Limb (tissue), 2 donors: ENCODE measurements around the gene ABCA13.
"Not testable (repeated sequence)": the region's sequence is repeated elsewhere in the genome, so short reads cannot be mapped to it uniquely, and the experiment has no call there.

Experiments used
- DNase-seq, 2 donors: peaks; one replicate each; pipeline ENCODE4 v3.0.0-alpha.2; 2016; ENCODE audit errors: extremely low spot score in 2 of 2

Gene ABCA13

DNA sequence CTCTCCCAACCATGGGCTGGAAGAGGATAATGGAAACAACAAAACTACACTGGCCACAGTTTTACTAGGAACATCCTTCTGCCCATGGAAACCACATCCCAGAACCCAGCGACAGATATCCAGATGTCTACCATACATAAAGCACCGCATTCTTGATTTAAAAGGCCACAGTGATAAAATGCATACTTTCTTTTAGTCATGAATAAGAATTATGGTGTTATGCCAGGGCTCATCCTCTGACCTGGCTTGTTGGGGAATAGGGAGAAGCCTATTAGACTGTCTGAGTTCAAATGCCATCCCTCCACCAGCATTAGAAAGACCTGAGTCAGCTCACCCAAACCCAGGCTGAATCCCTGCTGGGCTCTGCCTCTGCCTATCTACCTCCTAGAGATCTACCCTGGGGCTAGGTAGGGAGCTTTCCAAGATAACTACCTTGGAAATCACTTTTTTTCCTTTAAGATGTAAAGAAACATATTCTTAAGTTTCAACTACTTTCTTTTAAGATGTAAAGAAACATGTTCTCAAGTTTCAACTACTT lies 5.2 kb downstream of the ABCA13 start:
- DNase-seq = no peak

DNA sequence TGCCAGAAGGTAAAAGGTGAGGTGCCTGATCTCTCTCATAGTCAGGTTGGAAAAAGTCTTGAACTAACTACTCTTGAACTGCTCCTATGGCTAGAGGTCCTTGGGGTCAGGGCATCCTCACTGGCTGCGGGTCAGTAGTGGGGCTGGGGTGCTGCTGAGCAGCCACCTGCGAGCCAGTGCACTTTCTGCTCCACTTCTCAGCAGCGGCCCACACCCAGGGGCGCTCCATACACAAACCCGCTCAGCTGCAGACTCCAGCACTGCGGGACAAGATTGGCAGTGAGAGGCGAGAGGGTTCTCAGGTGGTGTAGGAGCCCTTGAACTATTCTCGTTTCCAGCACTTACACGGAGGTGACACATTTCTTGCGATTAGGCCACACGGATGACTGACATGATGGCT lies 6.0 kb downstream of the ABCA13 start:
- no peak for DNase-seq

DNA sequence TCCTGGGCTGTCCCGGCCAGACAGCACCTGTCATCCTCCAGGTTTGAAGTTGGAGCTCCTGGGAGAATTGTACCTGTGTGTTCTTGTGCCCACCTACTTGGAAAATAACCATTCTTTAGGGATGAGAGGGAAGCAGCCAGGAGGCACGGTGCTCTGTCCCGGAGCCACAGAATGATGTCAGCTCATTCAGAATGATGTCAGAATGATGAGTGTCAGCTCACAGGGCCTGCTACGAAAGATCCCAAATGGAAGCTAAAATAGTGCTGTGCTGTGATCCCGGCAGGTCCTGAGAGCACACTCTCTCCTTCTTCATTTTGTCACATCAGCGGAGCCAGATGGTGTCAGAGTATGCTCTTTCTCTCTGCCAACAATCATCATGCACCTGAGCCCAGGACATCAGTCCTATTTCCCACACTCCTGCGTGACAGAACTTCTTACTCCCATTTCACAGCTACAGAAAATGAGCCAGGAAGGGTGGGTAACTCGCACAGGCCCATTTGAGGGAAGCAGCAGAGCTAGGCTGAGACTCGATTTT lies 8.3 kb downstream of the ABCA13 start:
- no peak for DNase-seq

DNA sequence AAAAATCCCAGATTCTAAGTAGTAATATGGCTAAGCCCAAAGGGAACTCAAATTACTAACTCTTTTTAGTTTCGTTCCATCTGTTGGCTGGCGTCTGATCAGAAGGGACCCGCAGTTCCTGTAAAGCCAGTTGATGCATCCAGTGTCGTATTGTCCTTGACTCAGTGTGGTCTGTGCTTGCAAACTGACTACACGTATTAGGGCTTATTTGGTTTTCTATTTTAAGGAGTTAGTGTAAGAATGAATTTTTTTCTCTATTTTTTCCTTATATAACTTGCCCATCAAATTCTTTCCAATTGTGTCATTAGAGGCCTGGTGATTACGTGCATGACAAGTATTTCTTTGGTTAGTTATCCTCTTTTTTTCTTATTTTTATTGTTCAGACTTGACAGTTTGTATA lies 9.7 kb downstream of the ABCA13 start:
- no peak for DNase-seq

DNA sequence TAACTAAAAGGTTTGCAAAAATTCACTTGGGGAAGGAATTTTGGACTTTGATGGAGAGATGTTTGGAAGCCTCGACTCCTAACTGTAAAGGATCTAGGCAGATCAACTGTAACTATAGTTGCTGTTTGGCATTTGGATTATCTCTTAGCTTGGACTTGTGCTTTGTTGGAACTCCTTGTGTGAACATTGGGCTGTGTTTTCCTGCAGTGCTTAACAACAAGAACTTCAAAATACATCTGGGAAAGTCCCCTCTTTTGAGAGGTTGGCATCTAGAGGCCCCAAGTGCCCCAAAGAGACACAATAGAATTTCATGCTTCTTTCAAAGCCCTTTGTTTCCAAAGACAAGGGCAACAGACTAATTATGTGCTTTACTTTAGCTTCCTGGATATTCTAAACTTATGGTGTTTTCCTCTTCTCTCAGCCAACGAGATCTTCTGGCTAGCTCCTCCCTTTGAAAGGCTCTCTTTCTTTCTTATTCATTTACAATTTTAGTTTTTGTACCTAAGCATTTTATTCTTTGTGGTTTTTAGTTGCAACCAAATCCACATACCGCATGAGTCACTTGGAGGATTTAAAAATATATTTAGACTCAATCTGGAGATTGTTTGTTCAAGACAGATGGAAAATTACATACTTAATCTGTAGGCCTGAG lies 11.6 kb downstream of the ABCA13 start:
- no peak for DNase-seq

DNA sequence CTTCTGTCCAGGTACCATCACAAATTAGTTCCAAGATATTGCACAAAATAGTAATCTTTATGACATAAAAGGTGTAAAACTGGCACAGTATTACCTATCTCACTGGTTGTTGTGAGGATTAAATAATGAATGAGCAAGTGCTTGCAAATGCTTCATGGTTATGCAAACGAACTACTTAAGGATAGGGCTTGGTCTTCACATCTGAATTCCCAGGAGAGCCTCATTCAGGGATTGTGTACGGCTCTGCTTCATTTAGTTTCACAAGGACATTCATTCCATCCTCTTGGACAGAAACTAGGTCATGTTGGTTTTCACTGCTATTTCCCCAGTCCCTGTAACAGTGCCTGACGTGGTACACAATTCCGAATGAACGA lies 12.1 kb downstream of the ABCA13 start:
- no peak for DNase-seq

DNA sequence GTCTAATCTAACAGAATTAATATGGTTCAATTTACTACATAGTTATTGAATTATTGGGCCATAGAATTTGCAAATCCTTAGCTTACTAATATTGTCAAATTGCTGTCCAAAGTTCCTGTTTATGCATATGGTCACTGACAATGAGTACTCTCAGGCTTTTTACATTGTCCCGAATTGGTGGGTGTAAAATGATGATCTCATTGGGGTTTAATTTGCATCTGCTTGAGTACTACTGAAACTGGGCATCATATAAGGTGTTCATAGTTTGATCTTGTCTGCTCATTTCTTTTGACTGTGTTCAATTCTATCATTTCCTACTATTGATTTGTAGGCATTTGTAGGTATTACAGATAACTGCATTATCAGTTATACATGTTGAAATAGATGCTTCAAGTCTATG lies 12.7 kb downstream of the ABCA13 start:
- no peak for DNase-seq

DNA sequence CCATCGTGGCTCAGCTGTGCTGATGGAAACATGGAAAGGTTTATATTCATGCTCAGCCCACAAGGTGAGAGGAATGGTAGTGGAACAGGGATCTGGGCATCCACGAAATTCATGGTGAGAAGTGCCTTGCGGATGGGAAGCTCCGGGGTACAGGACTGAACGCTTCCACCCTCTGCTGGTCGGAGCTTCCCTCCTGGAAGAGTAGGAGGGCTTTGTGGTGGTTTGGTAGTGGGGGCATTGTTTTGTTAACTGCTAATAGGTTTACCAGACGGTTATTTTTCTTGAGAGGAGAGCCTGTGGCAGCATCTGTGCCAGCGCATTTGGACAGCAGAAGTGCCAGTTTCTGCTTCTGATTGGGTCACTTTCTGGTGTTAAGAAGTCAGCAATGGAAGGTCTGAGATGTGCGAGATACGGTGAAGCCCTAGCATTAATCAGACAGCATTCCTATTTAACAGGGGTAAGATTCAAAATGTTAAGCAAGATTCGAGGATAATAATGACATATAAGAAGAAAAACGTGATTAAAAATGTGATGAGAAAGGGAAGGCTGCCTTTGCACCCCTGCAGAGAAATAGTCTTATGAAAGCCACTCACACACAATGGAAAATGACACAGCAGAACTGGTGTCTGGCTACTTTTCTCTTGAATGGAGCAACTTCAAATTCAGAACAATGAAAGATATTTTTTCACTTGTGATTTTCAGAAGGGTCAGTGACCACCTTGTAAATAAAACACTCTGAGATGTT lies 17.7 kb downstream of the ABCA13 start:
- DNase-seq = no peak

DNA sequence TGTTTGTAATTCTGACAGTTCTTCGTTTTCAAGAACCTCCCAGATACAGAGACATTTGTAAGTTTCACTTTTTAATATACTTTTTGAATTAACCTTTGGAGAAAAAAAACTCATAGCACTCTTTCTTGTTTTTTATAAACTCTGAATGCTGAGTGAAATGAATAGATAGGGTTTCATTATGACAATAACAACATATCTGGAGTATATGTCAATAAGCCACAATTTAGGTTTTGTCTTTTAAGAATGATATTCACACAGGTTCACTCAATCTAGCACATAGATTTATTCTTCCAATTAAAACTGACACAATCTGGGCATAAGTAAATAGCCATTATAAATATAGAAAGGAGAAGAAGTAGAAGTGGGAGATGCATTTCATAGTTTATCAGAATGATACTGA lies 21.7 kb downstream of the ABCA13 start:
- DNase-seq = no peak

DNA sequence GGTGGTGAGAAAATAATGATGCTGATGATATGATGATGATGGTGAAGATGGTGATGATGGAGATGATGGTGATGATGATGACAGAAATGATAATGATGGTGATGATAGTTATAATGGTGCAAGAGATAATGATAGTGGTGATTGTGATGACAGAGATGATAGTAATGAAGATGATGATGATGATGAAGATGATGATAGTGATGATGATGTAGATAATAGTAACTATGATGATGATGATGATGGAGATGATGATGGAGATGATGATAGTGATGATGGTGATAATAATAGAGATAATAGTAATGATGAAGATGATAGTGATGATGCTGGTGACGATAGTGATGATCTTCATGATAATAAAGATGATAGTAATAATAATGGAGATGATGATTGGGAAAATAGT lies 22.2 kb downstream of the ABCA13 start:
- no peak for DNase-seq

DNA sequence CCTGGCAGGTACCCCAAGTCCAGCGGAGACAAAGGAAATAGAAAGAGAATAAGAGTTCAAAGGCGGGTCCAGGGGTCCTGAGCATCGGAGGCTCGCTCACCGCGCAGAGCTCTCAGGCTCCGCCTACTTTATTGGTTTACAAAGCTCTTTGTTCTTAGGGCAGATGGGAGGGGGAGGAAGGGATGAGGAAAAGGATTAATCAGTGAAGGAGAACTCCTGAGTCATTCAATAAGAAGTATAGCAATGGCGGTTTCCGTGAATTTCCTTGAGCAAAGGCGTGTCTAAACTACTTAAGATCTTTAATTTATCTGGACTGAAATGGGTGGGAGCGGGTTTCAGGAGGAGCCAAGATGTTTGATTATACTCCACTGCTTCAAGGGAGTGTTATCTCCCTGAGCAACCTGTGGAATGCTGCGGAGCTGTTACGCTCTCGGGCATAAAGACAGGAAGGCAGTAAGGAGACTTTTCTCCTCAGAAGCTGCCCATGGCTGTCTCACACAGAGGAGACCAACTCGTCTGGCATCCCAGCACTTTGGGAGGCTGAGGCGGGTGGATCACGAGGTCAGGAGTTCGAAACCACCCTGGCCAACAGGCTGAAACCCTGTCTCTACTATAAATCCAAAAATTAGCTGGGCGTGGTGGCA lies 29.8 kb downstream of the ABCA13 start:
- not testable (repeated sequence) for DNase-seq

DNA sequence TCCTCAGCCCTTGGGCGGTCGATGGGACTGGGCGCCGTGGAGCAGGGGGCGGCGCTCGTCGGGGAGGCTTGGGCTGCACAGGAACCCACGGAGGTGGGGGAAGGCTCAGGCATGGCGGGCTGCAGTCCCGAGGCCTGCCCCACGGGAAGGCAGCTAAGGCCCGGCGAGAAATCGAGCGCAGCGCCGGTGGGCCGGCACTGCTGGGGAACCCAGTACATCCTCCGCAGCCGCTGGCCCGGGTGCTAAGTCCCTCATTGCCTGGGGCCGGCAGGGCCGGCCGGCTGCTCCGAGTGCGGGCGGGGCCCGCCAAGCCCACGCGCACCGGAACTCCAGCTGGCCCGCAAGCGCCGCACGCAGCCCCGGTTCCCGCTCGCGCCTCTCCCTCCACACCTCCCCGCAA lies 31.7 kb downstream of the ABCA13 start:
- DNase-seq = not testable (repeated sequence)

DNA sequence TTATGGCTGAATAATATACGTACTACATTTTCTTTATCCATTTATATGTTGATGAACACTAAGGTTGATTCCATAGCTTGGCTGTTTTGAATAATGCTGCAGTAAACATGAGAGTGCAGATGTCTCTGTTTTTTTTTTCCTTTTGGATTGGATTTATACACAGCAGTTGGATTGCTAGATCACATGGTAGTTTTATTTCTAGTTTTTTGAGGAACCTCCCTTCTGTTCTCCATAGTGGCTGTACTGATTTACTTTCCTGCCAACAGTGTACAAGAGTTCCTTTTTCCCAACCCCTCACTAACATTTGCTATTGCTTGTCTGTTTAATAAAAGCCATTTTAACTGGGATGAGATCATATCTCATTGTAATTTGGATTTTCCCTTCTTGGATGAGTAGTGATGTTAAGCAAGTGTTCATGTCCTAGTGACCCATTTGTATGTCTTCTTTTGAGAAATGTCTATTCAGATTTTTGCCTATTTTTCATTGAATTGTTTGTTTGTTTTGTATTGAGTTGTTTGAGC lies 36.0 kb downstream of the ABCA13 start:
- no peak for DNase-seq

DNA sequence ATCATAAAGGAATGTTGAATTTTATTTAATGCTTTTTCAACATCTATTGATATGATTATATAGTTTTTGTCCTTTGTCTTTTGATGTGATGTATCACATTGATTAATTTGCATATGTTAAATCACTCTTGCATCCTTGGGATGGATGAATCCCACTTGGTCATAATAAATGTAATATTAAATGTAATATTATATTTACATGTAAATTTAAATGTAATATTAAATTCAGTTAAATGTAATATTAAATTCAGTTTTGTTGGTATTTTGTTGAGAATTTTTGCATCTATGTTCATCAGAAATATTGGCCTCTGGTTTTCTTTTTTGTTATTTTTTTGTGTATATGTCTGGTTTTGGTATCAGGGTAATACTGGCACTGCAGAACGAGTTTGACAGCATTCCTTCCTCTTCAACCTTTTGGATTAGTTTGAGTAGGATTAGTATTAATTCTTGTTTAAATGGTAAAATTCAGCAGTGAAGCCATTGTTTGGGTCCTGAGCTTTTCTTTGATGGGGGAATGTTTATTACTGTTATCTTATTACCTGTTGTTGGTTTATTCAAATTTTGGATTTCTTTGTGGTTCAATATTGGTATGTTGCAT lies 37.8 kb downstream of the ABCA13 start:
- no peak for DNase-seq

DNA sequence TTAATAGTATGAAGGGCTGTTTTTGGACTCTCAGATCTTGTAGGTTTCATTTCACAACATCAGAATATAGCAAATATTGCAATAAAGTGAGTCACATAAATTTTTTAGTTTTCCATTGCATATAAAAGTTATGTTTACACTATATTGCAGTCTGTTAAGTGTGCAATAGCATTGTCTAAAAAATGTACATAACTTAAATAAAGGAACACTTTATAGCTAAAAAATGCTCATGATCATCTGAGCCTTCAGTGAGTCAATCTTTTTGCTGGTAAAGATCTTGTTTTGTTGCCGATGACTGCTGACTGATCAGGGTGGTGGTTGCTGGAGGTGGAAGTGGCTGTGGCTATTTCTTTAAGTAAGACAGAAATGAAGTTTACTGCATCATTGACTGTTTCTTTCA lies 42.0 kb downstream of the ABCA13 start:
- no peak for DNase-seq

DNA sequence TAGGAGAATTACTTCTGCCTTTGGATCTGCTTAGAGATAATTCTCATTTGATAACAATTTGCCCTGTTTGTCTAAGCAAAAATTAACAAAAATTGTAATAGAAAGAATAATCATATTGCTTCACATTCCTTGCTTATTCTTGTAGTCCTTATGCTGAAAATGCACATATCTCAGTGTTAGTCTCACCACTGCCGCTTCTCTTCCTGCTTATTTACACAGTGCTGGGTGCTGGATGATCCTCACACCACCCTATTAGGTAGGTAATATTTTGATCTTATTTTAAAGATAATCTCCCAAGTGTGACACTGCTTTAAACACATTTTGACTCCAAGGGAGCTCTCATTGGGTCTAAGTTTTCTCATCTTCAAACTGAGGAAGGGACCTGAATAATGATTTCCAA lies 46.0 kb downstream of the ABCA13 start:
- no peak for DNase-seq

DNA sequence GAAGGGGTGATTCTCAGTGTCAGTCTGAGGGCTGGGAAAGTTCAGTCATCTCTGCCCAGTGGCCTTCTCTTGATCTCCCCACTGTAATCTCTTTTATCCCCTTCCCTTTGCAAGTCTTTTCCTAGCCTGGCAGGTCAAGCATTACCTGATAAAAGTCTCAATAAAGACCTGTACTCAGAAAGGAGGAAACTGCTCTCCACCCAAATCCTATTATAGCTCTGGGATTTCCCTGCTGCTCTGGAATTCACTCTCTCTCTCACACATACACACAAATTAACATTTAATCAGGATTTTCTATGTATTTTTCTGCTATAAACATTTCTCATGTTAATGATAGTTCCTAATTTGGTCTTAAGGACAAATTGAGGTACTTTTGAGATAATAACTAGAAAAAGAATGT lies 46.5 kb downstream of the ABCA13 start:
- DNase-seq = no peak

DNA sequence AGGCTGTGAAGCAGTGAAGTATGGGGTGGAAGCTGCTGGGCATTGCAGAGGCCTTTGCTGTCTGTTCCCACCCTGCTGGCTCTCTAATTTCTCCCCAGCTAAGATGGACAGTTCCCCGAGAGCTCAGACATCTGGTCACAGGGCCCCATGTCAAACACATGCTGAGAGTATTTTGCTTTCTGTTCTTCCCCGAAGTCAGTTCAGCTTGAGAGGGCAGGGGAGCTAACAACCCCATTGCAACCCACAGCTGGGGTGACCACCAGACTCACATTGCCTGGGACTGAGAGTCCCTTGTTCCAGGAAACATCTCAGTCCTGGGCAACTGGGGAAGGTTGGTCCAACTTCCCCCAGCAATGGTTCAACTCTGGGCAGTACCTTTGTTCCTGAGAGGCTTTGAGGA lies 52.8 kb downstream of the ABCA13 start:
- no peak for DNase-seq

DNA sequence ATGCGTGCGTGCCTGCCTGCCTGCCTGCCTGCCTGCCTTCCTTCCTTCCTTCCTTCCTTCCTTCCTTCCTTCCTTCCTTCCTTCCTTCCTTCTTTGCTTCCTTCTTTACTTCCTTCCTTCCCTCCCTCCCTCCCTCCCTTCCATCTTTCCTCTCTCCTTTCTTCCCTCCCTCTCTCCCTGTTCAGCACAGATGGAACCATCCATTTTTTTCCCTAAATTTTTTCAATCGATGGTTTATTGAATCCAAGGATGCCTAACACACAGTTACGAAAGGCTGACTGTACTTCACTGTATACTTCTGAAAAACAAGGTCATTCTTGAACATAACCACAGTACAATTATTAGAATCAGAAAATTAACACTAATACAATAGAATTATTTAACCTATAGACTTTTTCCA lies 53.8 kb downstream of the ABCA13 start:
- no peak for DNase-seq

DNA sequence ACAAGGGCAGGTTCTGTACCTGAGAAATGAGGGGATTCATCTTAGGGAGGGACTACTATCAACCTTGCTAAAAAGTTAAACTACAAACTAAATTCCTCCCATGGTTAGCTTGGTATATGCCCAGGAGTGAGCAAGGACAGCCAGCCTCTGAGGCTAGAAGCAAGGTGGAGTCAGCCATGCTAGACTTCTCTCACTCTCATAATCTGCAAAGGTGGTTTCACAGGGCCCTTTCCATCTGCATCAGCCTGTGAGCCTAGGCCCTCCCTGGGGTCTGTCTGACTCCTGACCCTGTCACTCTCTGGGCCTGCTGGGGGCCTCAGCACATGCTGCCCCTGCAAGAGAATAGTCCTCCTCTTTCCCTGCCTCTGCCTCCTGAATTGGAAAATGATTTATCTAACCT lies 66.1 kb downstream of the ABCA13 start:
- no peak for DNase-seq

DNA sequence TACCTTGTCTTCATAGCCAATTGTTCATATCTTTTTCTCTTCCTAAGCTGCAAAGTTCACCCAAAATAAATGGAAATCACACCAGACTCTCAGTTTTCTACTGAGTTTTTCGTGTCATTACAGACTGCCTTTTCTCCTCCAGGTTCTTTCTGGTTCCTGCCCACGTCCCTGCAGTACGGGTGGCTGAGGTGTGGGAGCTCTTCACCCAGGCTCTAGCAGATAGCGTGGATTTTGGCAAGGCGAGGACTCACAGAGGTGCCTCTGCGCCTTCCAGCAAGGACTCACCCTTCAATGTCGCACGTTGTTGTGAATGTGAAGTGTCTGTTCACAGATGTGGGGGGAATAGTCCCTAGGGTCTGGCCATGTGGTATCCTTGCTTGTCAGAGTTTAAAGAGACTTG lies 71.6 kb downstream of the ABCA13 start:
- DNase-seq = no peak

DNA sequence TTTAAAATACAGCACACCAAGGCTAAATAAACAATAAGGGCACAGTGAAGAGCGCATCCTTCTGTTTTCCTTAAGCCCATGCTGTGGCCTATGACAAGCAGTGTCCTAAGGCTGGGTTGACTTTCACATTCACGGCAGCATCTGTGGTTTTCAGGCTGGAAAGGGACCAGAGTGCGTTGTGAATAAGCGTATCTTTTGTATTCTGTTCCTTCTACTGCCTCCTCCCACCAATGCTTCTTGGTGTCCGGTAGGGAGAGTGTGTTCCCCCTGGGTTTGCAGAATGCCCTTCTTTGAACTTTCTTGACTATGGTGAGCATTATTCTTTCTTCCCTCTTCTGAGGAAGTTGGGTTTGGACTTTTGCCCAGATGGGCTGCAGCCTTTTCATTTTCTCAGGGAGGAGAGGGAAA lies 73.6 kb downstream of the ABCA13 start:
- peak in 1 of 2 donors; percentile 12 for DNase-seq
